AG09309 (cell line): ENCODE data around the gene HRC.

ENCODE experiments used
- DNase-seq: peaks from one replicate; pipeline ENCODE4 v3.0.0-alpha.2; 2010; ENCODE audit warnings: low read depth
- H3K4me3 ChIP-seq: 2 replicates; pipeline ENCODE4 v1.5.1; 2011; ENCODE audit warnings: mild to moderate bottlenecking, low read depth, low read length, moderate library complexity; ENCODE audit not compliant: control insufficient read depth
- CTCF ChIP-seq: IDR thresholded peaks from 2 replicates; pipeline ENCODE4 v1.5.1; 2011; ENCODE audit warnings: mild to moderate bottlenecking, low read depth, low read length, inconsistent platforms; ENCODE audit not compliant: insufficient read depth, control insufficient read depth; ENCODE audit errors: missing control alignments

Gene HRC

GRCh38 chr19:49160450-49161189 lies 5.4 kb upstream of the HRC start:
- DNase-seq: no peak
- H3K4me3 ChIP-seq: no peak overlapping the region
- no peak for TF ChIP-seq CTCF

GRCh38 chr19:49157445-49158224 lies 2.4 kb upstream of the HRC start, which contains the start of gene TRPM4:
Gene TRPM4, plus strand, starts transcription at chr19:49157792. Its CDS starts 75 bp downstream, at chr19:49157867.
- H3K4me3 ChIP-seq: peak within 1 kb of the TSS; percentile 97
- no peak for TF ChIP-seq CTCF
- no peak for DNase-seq

GRCh38 chr19:49155820-49156346 lies 687 bp upstream of the HRC start:
- H3K4me3 ChIP-seq: no peak overlapping the region
- no peak for TF ChIP-seq CTCF

GRCh38 chr19:49154279-49154678 lies 917 bp downstream of the HRC start:
- no peak overlapping the region for H3K4me3 ChIP-seq
- DNase-seq: no peak
- no peak for TF ChIP-seq CTCF

More at GRCh38 chr19:49155820-49156346, 687 bp upstream of the HRC start:
- DNase-seq: no peak

GRCh38 chr19:49153167-49153809 lies 1.9 kb downstream of the HRC start:
- no peak for DNase-seq
- H3K4me3 ChIP-seq: no peak overlapping the region
- no peak for TF ChIP-seq CTCF

GRCh38 chr19:49152119-49152550 lies 3.1 kb downstream of the HRC start:
- no peak for TF ChIP-seq CTCF
- no peak overlapping the region for H3K4me3 ChIP-seq
- DNase-seq: no peak
